Neural progenitor cell (in vitro differentiated cells): ENCODE measurements around the gene TTC3.

ENCODE experiments used
- CTCF ChIP-seq: fragments of 200-600 bp; sonication (generic); IDR thresholded peaks from 2 replicates; pipeline ENCODE4 v1.5.1; 2017; ENCODE audit warnings: antibody characterized with exemption, mild to moderate bottlenecking
- EZH2 ChIP-seq: fragments of 200-600 bp; sonication (generic); IDR thresholded peaks from 2 replicates; pipeline ENCODE4 v1.6.1; 2017; ENCODE audit warnings: antibody characterized with exemption, mild to moderate bottlenecking, moderate library complexity

DNA sequence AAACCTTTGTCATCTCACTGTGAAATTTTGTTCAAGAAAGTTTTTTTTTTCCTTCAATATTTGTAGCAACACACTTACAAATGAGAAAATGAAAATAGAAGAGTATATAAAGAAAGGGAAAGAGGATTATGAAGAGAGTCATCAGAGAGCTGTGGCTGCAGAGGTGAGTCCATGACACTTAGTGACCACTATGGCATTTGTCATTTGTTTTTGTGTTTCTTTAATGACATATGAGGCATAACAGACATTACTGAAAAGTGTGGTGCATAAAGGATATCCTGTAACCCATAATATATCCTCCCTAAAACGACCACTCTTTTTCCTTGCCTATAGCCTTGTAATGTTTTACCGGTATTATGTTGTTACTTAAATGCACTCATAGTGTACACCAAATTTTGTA lies 113.9 kb downstream of the TTC3 start:
- TF ChIP-seq CTCF (no peak), EZH2 (no peak)
